GM18909 (cell line): ENCODE measurements around the gene PLCB2.

ENCODE experiments used
- ATAC-seq: cut with Tn5 transposase; IDR thresholded peaks from one replicate; pipeline ENCODE4 v1.9.1; 2021; ENCODE audit warnings: mild to moderate bottlenecking; ENCODE audit not compliant: unreplicated experiment, poor library complexity

Gene PLCB2

GRCh38 chr15:40274350-40275274 is 33.1 kb downstream of the PLCB2 start:
- ATAC-seq, result no peak

GRCh38 chr15:40273428-40273827 is 34.3 kb downstream of the PLCB2 start:
- ATAC-seq, result no peak

GRCh38 chr15:40272485-40273056 is 35.2 kb downstream of the PLCB2 start:
- no peak for ATAC-seq

GRCh38 chr15:40271685-40272484 is 35.9 kb downstream of the PLCB2 start:
- no peak for ATAC-seq

GRCh38 chr15:40270246-40270995 is 37.3 kb downstream of the PLCB2 start:
- no peak for ATAC-seq

- ATAC-seq, result no peak
Measured at GRCh38 chr15:40269604-40270003, 38.1 kb downstream of the PLCB2 start.

GRCh38 chr15:40267670-40268069 is 40.1 kb downstream of the PLCB2 start:
- ATAC-seq, result no peak

- ATAC-seq, result no peak
Measured at GRCh38 chr15:40266828-40267304, 40.9 kb downstream of the PLCB2 start.

- no peak for ATAC-seq
Measured at GRCh38 chr15:40265875-40266274, 41.9 kb downstream of the PLCB2 start.

GRCh38 chr15:40265355-40265754 is 42.4 kb downstream of the PLCB2 start:
- ATAC-seq, result no peak

- ATAC-seq, result no peak
Measured at GRCh38 chr15:40264321-40265153, 43.2 kb downstream of the PLCB2 start.

GRCh38 chr15:40263024-40263754 is 44.5 kb downstream of the PLCB2 start:
- no peak for ATAC-seq

GRCh38 chr15:40259021-40259420 is 48.7 kb downstream of the PLCB2 start:
- ATAC-seq, result no peak

- ATAC-seq, result no peak
Measured at GRCh38 chr15:40258544-40258943, 49.2 kb downstream of the PLCB2 start.

GRCh38 chr15:40257656-40258450 is 49.9 kb downstream of the PLCB2 start:
- no peak for ATAC-seq

GRCh38 chr15:40256638-40257235 is 51.0 kb downstream of the PLCB2 start:
- ATAC-seq, result no peak

GRCh38 chr15:40255033-40255432 is 52.7 kb downstream of the PLCB2 start:
- no peak for ATAC-seq
